ENCODE results near the gene FAT1. TPM values are rescaled to one million over a fixed set of nuclear protein-coding genes. Genes with fewer than 3 reads are reported as not detected.
A peak's percentile ranks its signal among the peaks of the same experiment; 100 is the strongest.

FAT1 gene
- total and polyA plus RNA-seq, 5 donors from 2014 or later, result 0.10 TPM; not detected in 4

GRCh38 chr4:186691396-186691795 lies 32.3 kb downstream of the FAT1 start:
- ATAC-seq (ENCODE audit: low read depth in 2 of 2), result no peak
- Mint-ChIP-seq H3K4me3 (no peak overlapping the region), H3K4me1 (no peaks in the 10 kb centered on the region), H3K36me3 (peaks cover 4% of the 10 kb centered on the region), H3K9me3 (peaks cover 4 to 8% (median 7%) of the 10 kb centered on the region in 7 donors), H3K27me3 (no peaks in the 10 kb centered on the region), H3K27ac (no peak overlapping the region)
- Histone ChIP-seq H3K4me1 (ENCODE audit: control insufficient read depth, insufficient read depth, low read length, poor library complexity, severe bottlenecking) (no peaks in the 10 kb centered on the region), H3K36me3 (ENCODE audit: control insufficient read depth, insufficient read depth, low read length) (no peaks in the 10 kb centered on the region), H3K27ac (ENCODE audit: insufficient read depth, low read length, poor library complexity, severe bottlenecking) (no peak overlapping the region), H3K9me3 (ENCODE audit: control insufficient read depth in 2 of 2, low read length in 2 of 2) (no peaks in the 10 kb centered on the region), H3K27me3 (ENCODE audit: control insufficient read depth, insufficient read depth, low read length) (no peaks in the 10 kb centered on the region), H3K4me3 (ENCODE audit: low read depth, low read length) (no peak overlapping the region)
- no peak for DNase-seq

GRCh38 chr4:186689476-186689875 lies 34.2 kb downstream of the FAT1 start:
- H3K4me1 Mint-ChIP-seq, result peaks cover 0 to 3% (median 0%) of the 10 kb centered on the region in 4 donors

GRCh38 chr4:186688150-186688943 lies 35.3 kb downstream of the FAT1 start:
- Mint-ChIP-seq H3K4me1 (peaks cover 0 to 3% (median 0%) of the 10 kb centered on the region in 4 donors), H3K27ac (no peak overlapping the region), H3K4me3 (no peak overlapping the region), H3K27me3 (no peaks in the 10 kb centered on the region), H3K36me3 (no peaks in the 10 kb centered on the region), H3K9me3 (peaks cover 0 to 7% (median 3%) of the 10 kb centered on the region in 7 donors)
- no peaks in the 10 kb centered on the region for H3K4me1 ChIP-seq (ENCODE audit: control insufficient read depth, insufficient read depth, low read length, poor library complexity, severe bottlenecking)
- DNase-seq (no peak), ATAC-seq (ENCODE audit: low read depth in 2 of 2) (no peak)
- no peaks in the 10 kb centered on the region for H3K9me3 ChIP-seq (ENCODE audit: control insufficient read depth in 2 of 2, low read length in 2 of 2)
- no peaks in the 10 kb centered on the region for H3K36me3 ChIP-seq (ENCODE audit: control insufficient read depth, insufficient read depth, low read length)
- H3K27me3 ChIP-seq (ENCODE audit: control insufficient read depth, insufficient read depth, low read length), result no peaks in the 10 kb centered on the region
- H3K4me3 ChIP-seq (ENCODE audit: low read depth, low read length), result no peak overlapping the region
- no peak overlapping the region for H3K27ac ChIP-seq (ENCODE audit: insufficient read depth, low read length, poor library complexity, severe bottlenecking)

More at GRCh38 chr4:186689476-186689875, 34.2 kb downstream of the FAT1 start:
- ATAC-seq (ENCODE audit: low read depth in 2 of 2) (no peak), DNase-seq (no peak)
- H3K36me3 Mint-ChIP-seq, result peaks cover 4% of the 10 kb centered on the region
- H3K4me1 ChIP-seq (ENCODE audit: control insufficient read depth, insufficient read depth, low read length, poor library complexity, severe bottlenecking), result no peaks in the 10 kb centered on the region
- no peak overlapping the region for H3K4me3 Mint-ChIP-seq
- no peaks in the 10 kb centered on the region for H3K27me3 ChIP-seq (ENCODE audit: control insufficient read depth, insufficient read depth, low read length)
- H3K27ac ChIP-seq (ENCODE audit: insufficient read depth, low read length, poor library complexity, severe bottlenecking), result no peak overlapping the region
- H3K9me3 ChIP-seq (ENCODE audit: control insufficient read depth in 2 of 2, low read length in 2 of 2), result no peaks in the 10 kb centered on the region
- no peaks in the 10 kb centered on the region for H3K27me3 Mint-ChIP-seq
- H3K4me3 ChIP-seq (ENCODE audit: low read depth, low read length), result no peak overlapping the region
- no peak overlapping the region for H3K27ac Mint-ChIP-seq
- H3K36me3 ChIP-seq (ENCODE audit: control insufficient read depth, insufficient read depth, low read length), result no peaks in the 10 kb centered on the region
- peaks cover 5 to 8% (median 7%) of the 10 kb centered on the region in 7 donors for H3K9me3 Mint-ChIP-seq

GRCh38 chr4:186687265-186687664 lies 36.4 kb downstream of the FAT1 start:
- H3K4me3 ChIP-seq (ENCODE audit: low read depth, low read length), result no peak overlapping the region
- Mint-ChIP-seq H3K4me1 (peaks cover 0 to 3% (median 0%) of the 10 kb centered on the region in 4 donors), H3K9me3 (peaks cover 0 to 7% (median 2%) of the 10 kb centered on the region in 7 donors), H3K4me3 (no peak overlapping the region), H3K36me3 (no peaks in the 10 kb centered on the region), H3K27me3 (no peaks in the 10 kb centered on the region), H3K27ac (no peak overlapping the region)
- no peak for ATAC-seq (ENCODE audit: low read depth in 2 of 2)
- H3K9me3 ChIP-seq (ENCODE audit: control insufficient read depth in 2 of 2, low read length in 2 of 2), result no peaks in the 10 kb centered on the region
- H3K36me3 ChIP-seq (ENCODE audit: control insufficient read depth, insufficient read depth, low read length), result no peaks in the 10 kb centered on the region
- H3K27ac ChIP-seq (ENCODE audit: insufficient read depth, low read length, poor library complexity, severe bottlenecking), result no peak overlapping the region
- no peak for DNase-seq
- H3K27me3 ChIP-seq (ENCODE audit: control insufficient read depth, insufficient read depth, low read length), result no peaks in the 10 kb centered on the region
- H3K4me1 ChIP-seq (ENCODE audit: control insufficient read depth, insufficient read depth, low read length, poor library complexity, severe bottlenecking), result no peaks in the 10 kb centered on the region

DNA sequence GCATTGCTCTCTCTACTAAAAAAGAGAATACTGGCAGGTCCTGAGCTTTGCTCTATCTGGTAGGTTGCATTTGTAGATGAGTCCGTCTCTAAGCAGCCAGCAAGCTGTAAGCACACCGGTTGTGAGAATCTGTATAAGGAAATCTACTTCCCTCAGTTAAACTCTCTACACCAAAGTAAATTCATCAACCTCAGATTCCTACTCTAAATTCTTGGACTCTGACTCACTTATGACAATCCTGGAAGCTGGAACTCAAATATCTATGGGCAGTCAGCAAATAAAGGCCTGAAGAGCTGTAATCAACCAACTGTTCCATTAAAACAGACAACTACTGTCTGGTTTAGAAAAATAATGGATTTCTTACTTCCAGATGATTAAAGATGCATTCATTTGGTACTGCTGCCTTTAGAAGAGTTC lies 37.9 kb downstream of the FAT1 start:
- Mint-ChIP-seq H3K27ac (no peak overlapping the region), H3K4me3 (no peak overlapping the region)

DNA sequence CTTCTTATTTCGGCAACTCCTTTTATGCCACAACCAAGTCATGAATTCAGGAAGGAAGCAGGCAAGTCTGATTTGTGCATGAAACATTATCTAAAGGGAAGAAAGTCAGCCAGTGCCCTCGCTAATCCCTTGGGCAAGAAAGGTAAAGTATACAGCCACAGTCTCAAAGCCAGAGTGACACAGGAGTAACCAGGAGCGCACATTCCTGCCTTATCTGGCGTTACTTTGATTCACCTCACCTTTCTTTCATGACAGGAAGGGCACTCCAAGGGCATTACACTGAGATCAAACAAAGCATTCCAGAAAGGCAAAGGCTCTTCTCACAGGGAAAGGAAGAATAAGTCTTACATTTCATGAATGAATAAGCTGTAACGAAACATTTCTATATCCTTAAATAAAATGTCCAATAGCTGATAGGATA lies 38.8 kb downstream of the FAT1 start:
- Histone ChIP-seq H3K9me3 (ENCODE audit: control insufficient read depth in 2 of 2, low read length in 2 of 2) (no peaks in the 10 kb centered on the region), H3K36me3 (ENCODE audit: control insufficient read depth, insufficient read depth, low read length) (no peaks in the 10 kb centered on the region), H3K4me3 (ENCODE audit: low read depth, low read length) (no peak overlapping the region), H3K27me3 (ENCODE audit: control insufficient read depth, insufficient read depth, low read length) (no peaks in the 10 kb centered on the region), H3K4me1 (ENCODE audit: control insufficient read depth, insufficient read depth, low read length, poor library complexity, severe bottlenecking) (no peaks in the 10 kb centered on the region), H3K27ac (ENCODE audit: insufficient read depth, low read length, poor library complexity, severe bottlenecking) (no peak overlapping the region)
- Mint-ChIP-seq H3K27ac (peak overlapping the region in 1 of 3 donors; percentile 5), H3K27me3 (no peaks in the 10 kb centered on the region), H3K4me1 (peaks cover 0 to 3% (median 0%) of the 10 kb centered on the region in 4 donors), H3K36me3 (no peaks in the 10 kb centered on the region), H3K9me3 (peaks cover 0 to 7% (median 3%) of the 10 kb centered on the region in 7 donors), H3K4me3 (no peak overlapping the region)
- no peak for DNase-seq
- ATAC-seq (ENCODE audit: low read depth in 2 of 2), result no peak

More for the DNA sequence above, 37.9 kb downstream of the FAT1 start:
- ATAC-seq (ENCODE audit: low read depth in 2 of 2) (no peak), DNase-seq (no peak)
- Mint-ChIP-seq H3K36me3 (no peaks in the 10 kb centered on the region), H3K27me3 (no peaks in the 10 kb centered on the region), H3K4me1 (peaks cover 0 to 3% (median 0%) of the 10 kb centered on the region in 4 donors), H3K9me3 (peaks cover 0 to 7% (median 3%) of the 10 kb centered on the region in 7 donors)
- Histone ChIP-seq H3K4me1 (ENCODE audit: control insufficient read depth, insufficient read depth, low read length, poor library complexity, severe bottlenecking) (no peaks in the 10 kb centered on the region), H3K9me3 (ENCODE audit: control insufficient read depth in 2 of 2, low read length in 2 of 2) (no peaks in the 10 kb centered on the region), H3K36me3 (ENCODE audit: control insufficient read depth, insufficient read depth, low read length) (no peaks in the 10 kb centered on the region), H3K27me3 (ENCODE audit: control insufficient read depth, insufficient read depth, low read length) (no peaks in the 10 kb centered on the region), H3K4me3 (ENCODE audit: low read depth, low read length) (no peak overlapping the region), H3K27ac (ENCODE audit: insufficient read depth, low read length, poor library complexity, severe bottlenecking) (no peak overlapping the region)

GRCh38 chr4:186684220-186684619 lies 39.4 kb downstream of the FAT1 start:
- Mint-ChIP-seq H3K4me3 (no peak overlapping the region), H3K36me3 (no peaks in the 10 kb centered on the region), H3K27me3 (no peaks in the 10 kb centered on the region), H3K27ac (no peak overlapping the region), H3K9me3 (peaks cover 0 to 7% (median 2%) of the 10 kb centered on the region in 7 donors), H3K4me1 (peaks cover 0 to 3% (median 0%) of the 10 kb centered on the region in 4 donors)
- Histone ChIP-seq H3K4me1 (ENCODE audit: control insufficient read depth, insufficient read depth, low read length, poor library complexity, severe bottlenecking) (no peaks in the 10 kb centered on the region), H3K27ac (ENCODE audit: insufficient read depth, low read length, poor library complexity, severe bottlenecking) (no peak overlapping the region), H3K36me3 (ENCODE audit: control insufficient read depth, insufficient read depth, low read length) (no peaks in the 10 kb centered on the region), H3K9me3 (ENCODE audit: control insufficient read depth in 2 of 2, low read length in 2 of 2) (no peaks in the 10 kb centered on the region), H3K27me3 (ENCODE audit: control insufficient read depth, insufficient read depth, low read length) (no peaks in the 10 kb centered on the region), H3K4me3 (ENCODE audit: low read depth, low read length) (no peak overlapping the region)
- ATAC-seq (ENCODE audit: low read depth in 2 of 2) (no peak), DNase-seq (no peak)

DNA sequence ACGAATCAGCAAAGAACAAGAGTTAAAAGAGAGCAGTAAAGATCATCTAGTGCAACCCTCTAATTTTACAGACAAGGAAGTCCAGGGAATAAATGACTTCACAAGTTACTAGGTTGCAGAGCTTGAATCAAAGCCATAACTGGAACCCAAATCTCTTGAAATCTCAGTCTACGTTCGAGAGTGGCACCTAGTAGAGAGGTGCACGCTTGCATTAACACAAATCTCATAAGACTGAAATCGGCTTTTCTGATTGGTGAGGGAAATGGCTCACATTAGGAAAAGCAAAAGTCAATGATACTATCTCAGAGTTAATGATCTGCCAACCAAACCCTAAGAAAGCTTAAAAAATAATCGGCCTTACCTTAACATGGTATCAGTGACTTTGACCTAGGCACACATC lies 43.0 kb downstream of the FAT1 start:
- no peaks in the 10 kb centered on the region for H3K36me3 Mint-ChIP-seq
- no peaks in the 10 kb centered on the region for H3K9me3 ChIP-seq (ENCODE audit: control insufficient read depth in 2 of 2, low read length in 2 of 2)
- H3K27ac Mint-ChIP-seq, result no peak overlapping the region
- H3K27ac ChIP-seq (ENCODE audit: insufficient read depth, low read length, poor library complexity, severe bottlenecking), result no peak overlapping the region
- H3K4me3 ChIP-seq (ENCODE audit: low read depth, low read length), result no peak overlapping the region
- peaks cover 0 to 3% (median 0%) of the 10 kb centered on the region in 4 donors for H3K4me1 Mint-ChIP-seq
- no peak overlapping the region for H3K4me3 Mint-ChIP-seq
- ATAC-seq (ENCODE audit: low read depth in 2 of 2), result no peak
- H3K4me1 ChIP-seq (ENCODE audit: control insufficient read depth, insufficient read depth, low read length, poor library complexity, severe bottlenecking), result no peaks in the 10 kb centered on the region
- no peaks in the 10 kb centered on the region for H3K27me3 ChIP-seq (ENCODE audit: control insufficient read depth, insufficient read depth, low read length)
- peaks cover 0 to 6% (median 0%) of the 10 kb centered on the region in 7 donors for H3K9me3 Mint-ChIP-seq
- no peaks in the 10 kb centered on the region for H3K36me3 ChIP-seq (ENCODE audit: control insufficient read depth, insufficient read depth, low read length)
- DNase-seq, result no peak
- H3K27me3 Mint-ChIP-seq, result no peaks in the 10 kb centered on the region
